SHP77 (cell line): ENCODE results near the gene LMO2.
A peak's percentile ranks its signal among the peaks of the same experiment; 100 is the strongest.
"Not testable (repeated sequence)": the region's sequence is repeated elsewhere in the genome, so short reads cannot be mapped to it uniquely, and the experiment has no call there.

Experiments used
- DNase-seq, 2 experiments: peaks; one replicate each; lab custom pipeline; 2025; lab: John Stamatoyannopoulos, UW

LMO2 gene

DNA sequence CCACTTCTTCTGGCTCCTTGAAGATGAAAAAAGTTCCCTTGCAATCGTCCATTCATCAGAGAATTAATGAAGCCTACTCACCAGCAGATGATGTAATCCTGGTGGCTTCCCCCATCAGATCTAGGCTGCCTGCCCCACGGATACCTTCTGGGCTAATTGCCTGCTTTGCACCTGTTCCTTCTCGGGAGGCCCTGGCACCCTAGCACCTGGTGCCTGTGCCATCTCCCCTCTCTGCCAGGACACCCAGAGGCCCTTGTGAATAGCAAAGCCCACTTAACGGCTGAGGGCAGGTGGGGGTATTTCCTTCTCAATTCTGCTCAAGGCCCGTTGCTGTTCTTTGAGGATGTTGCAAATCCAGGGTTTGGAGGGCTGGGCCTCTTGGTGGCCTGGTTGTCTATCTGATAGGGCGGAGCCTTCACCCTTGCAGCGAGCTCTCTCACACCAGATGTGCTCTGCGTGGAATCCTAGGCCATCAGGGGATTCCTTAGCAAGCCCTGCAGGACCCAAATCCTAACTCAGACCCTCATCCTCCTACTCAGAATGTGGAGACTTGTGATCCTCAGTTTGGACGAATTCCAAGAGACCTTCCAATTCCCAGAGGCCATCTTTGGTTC, at the start of gene LMO2:
LMO2 (minus strand) TSS at position 363 of the 614 bp plus-strand sequence. CDS start 22,360 bp downstream, outside the sequence.
- peak; percentile 39 to 61 for DNase-seq

- DNase-seq, result no peak
Observed at GRCh38 chr11:33940538-33940815, 48.6 kb upstream of the LMO2 start.

- DNase-seq, result no peak
Observed at GRCh38 chr11:33936725-33937604, 45.1 kb upstream of the LMO2 start.

GRCh38 chr11:33935461-33936456, 43.9 kb upstream of the LMO2 start:
- DNase-seq, result no peak

GRCh38 chr11:33935005-33935404, 43.1 kb upstream of the LMO2 start:
- DNase-seq, result no peak

GRCh38 chr11:33934450-33934849, 42.6 kb upstream of the LMO2 start:
- no peak for DNase-seq

- no peak for DNase-seq
Observed at GRCh38 chr11:33933602-33934001, 41.7 kb upstream of the LMO2 start.

GRCh38 chr11:33932721-33933120, 40.8 kb upstream of the LMO2 start:
- no peak for DNase-seq

- not testable (repeated sequence) for DNase-seq
Observed at GRCh38 chr11:33931739-33932366, 40.0 kb upstream of the LMO2 start.

- no peak for DNase-seq
Observed at GRCh38 chr11:33931067-33931466, 39.2 kb upstream of the LMO2 start.

GRCh38 chr11:33930317-33931021, 38.6 kb upstream of the LMO2 start:
- no peak for DNase-seq

- DNase-seq, result no peak
Observed at GRCh38 chr11:33928564-33928963, 36.7 kb upstream of the LMO2 start.

DNA sequence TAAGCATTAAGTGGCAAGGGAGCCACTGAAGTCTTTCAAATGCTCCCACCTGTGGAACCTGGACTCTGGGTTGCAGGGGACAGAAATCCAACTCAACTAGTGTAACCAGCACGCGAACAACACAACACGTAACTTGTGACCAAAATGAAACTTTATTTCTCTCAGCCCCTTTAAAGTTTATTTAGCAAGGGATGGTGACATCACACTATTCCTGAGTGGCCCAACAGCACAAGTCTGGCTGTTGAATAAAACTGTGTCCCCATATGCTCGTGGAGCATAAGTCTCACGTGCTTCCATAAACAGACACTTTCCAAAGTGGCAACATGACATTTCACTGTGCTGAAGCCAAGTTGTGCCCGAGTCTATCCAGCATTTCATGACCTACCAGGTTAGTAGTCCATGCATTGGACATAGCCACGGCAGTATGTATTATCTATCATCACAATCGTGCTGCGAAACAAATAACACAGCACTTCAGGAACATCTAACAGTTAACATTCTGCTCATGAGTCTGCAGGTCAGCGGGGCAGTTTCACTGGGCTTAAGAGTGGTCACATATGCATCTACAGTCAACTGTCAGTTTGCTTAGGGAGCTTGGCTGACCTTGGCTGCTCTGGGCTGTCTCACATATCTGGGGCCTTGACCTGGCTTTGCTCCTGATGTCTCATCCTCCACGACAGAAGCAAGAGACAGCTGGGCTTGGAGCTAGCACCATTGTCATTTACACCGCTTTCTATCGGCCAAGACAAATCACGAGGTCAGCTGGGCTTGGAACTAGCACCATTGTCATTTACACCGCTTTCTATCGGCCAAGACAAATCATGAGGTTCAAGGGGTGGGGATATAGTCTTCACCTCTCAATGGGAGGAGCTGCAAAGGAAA, 35.0 kb upstream of the LMO2 start:
- no peak for DNase-seq

DNA sequence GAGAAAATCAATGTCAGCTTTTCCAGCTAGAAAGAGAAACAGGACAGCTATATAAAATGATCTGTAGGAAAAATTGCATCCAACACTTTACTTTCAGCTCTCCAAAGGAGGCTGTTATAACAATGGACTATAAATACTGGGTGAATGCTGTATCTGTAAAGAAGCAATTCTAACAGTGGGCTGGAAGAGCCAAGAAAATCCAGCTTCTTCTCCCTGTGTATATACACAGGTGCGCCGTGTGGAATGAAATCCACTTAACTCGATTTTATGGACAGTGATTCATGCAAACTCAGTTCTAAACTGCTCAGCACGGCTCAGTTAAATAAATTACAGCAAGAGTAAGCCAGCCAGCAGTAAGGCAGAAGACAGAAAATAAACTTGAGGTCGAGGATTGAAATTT, 32.5 kb upstream of the LMO2 start:
- no peak for DNase-seq

DNA sequence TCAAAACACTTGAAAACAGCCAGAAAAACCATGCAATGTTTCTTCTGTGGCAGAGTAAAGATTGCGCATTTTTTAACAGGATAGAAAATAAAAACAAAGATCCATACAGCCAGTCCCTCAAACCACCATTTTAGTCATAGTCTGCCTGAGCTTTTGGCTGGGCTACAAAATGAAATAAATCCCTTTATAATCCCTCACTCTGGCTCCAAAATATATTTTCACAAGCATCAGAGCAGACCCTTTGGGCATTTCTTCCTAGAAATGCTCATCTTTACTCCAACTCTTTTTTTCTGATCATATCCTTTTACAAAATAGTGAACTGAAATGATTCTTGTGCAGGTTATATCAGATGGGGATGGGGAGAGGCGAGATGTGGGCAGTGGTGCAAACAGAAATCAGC, 31.8 kb upstream of the LMO2 start:
- no peak for DNase-seq

GRCh38 chr11:33920838-33921613, 29.1 kb upstream of the LMO2 start:
- DNase-seq, result no peak

- DNase-seq, result no peak
Observed at GRCh38 chr11:33919645-33920044, 27.8 kb upstream of the LMO2 start.

DNA sequence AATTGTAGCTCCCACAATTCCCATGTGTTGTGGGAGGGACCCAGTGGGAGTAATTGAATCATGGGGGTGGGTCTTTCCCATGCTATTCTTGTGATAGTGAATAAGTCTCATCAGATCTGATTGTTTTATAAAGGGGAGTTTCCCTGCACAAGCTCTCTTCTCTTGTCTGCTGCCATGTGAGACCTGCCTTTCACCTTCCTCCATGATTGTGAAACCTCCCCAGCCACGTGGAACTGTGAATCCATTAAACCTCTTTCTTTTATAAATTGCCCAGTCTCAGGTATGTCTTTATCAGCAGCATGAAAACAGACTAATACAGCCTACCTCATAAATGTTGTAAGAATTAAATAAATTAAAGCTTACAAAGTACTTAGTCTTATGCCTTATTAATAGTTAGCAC, 25.5 kb upstream of the LMO2 start:
- DNase-seq, result not testable (repeated sequence)

GRCh38 chr11:33916736-33917135, 24.9 kb upstream of the LMO2 start:
- no peak for DNase-seq

DNA sequence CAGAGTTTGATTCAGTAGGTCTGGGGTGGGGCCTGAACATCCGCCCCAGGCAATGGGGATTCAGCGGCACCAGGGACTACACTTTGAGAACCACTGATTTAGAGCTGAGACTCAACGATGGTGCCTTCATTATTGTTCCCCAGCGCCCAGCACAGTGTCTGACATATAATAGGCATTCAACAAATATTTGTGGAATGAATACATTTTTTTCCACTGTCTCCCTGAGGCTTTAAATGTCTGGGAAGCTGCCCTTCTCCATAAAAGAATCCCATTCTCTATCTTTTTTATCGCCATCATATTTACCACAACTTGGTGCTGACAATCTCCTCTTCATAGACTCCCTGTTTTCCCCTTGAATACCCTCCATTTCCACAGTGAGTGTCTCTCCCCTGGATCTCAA, 23.6 kb upstream of the LMO2 start:
- DNase-seq, result no peak
